ENCODE measurements around the gene MARCO.
"Not testable (repeated sequence)": the region's sequence is repeated elsewhere in the genome, so short reads cannot be mapped to it uniquely, and the experiment has no call there.

MARCO gene

DNA sequence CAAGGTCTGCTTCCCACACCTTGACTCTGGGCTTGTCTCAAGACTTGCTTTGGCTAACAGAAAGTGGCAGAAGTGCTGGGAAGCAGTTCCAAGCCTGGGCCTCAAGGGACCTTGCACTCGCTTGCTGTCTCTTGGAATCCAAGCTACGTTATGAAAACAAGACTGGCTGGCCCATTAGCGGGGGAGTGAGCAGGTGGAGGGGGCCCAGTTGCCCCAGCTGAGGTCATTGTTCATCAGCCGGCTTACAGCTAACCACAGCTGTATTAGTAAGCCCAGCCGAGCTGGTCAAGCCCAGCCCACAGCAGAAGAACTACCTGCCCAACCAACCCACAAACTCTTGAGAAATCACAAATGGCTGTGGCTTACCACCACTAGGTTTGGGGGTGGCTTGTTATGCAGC is 63.1 kb downstream of the MARCO start:
- DNase-seq (ENCODE audit: low spot score): no peak

DNA sequence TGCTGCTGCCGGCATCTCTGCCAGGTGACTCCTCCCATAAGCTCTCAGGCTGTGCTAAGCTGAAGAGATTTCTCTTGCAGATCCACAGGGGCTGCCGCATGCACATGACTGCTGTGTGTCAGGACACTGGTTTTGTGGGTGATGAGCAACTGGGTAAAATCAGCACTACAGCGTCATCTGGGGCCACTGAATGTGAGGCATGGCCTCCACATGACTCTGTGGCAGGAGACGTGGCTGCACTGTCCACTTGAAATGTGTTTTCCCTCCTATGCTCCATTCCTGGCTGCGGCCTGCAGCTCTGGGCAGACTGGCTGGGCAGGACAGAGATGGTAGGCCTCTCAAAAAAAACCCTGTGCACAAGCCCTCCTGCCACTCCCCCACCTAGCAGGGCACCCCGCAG is 63.6 kb downstream of the MARCO start:
- DNase-seq (ENCODE audit: low spot score): no peak

DNA sequence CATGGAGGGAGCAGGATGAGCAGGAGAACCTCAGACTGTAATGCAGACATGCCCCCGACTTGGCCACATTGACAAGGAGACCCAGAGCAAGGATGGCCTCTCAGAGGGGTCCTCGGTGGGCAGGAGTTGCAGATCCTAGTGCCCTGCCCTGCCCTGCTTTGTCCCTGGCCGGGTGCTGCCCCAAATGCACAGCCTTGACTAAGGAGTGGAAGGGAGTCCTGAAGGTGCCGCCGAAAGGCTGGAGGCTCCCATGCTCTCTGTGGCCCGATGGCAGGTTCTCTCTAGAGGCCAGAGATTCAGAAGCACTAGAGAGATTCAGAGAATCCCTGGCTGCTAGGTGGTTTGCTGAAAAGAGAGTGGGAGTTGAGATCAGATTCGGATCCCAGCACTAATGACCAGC is 64.4 kb downstream of the MARCO start:
- DNase-seq (ENCODE audit: low spot score): no peak

DNA sequence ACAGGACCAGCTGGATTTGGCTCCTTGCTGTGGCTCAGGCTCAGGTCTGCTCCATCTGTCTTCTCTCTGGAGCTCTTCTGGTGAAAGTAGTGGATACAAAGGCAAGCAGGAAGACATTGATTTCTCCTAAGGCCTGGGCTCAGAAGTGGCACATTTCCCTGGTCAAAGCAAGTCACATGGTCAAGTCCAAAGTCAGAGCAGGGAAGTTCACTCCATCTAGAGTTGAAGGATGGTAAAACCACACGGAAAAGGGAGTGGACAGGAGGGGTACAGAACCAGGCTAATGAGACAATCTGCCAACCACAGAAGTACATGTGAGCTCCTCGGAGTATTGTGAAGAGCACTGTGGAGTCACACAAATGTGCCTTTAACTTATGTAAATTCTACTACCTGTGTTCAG is 66.1 kb downstream of the MARCO start:
- no peak for DNase-seq (ENCODE audit: low spot score)

DNA sequence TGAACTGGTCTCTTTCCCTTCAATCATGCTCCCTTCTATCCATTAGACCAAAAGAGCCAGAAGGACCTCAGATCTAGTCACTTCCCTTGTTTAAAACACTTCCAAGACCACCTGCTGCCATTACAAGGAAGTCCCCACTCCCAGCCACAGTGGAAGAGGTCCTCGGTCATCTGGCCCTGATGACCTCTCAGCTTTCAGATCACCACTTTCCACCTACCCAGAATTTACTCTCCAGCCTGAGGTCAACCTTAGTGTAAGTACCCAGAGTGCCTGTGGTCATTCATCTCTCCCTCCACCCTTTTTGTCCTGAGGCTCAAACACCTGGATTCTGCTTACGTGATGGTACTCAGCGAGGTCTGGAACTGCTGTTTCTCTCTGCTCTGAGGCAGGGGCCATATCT is 67.1 kb downstream of the MARCO start:
- DNase-seq (ENCODE audit: low spot score): no peak

DNA sequence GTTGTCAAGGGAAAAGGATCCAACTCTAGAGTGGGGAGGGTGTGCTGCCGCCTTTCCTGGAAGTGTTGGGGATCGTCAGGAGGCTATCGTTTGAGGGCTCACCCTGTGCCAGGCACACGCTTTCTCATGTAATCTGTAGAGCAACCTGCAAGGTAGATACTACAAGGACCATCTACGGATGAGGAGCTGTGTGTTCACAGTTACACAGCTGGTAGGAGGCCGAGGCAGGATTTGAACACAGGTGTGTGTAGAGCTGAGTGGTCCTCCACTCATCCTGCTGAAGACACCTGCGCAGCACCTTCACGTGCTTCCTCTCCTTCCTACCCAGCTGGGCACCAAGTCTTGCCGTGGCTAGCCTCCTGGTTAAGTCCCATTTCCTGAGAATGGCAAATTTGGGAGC is 68.3 kb downstream of the MARCO start:
- no peak for DNase-seq (ENCODE audit: low spot score)

DNA sequence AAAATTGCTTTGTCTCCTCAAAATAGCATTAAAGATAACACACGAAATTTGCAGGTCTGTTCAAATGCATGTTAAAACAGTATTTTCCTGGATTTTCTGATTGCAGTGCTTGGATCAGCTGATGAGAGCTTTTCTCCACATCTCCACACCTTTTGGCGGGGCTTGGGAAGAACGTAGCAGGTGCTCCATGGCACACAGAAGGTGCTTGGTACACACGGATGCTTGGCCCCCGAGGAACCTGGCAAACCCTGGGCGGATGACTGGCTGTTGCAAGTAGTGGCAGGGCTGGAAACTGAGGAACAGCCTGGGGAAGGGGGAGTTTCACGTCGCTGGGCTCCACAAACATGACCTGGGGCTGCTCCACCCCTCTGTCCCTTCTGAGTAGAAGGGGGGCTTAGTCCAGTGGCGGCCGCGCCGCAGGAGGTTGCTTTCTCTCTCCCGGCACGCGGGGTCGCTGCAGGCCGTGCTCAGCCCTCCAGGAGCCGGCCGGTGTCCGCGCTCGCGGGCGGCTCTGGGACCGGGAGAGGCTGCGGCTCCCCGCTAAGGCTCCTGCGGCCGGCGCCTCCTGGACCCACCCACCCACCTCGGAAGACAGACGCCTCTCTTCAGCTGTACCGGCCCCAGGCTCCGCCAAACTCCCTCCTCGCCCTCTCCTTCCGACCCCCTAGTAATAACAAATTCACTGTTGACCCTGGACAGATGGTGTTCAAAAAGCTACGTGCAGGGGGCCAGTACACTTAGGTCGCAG is 69.3 kb downstream of the MARCO start:
- DNase-seq (ENCODE audit: low spot score): peak; percentile 29

DNA sequence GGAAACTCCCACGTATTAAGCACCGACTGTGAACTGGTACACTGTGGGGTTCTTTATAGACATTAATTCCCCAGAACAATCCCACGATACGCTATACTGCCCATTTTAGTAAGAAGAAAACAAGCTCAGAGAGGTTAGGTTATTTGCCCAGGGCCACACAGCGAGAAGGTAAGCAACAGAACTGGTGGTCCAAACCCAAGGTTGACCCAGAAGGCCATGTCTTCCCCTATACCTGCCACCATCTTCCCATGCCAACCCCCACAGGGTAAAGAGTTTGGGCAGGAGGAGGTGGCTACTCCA is 69.9 kb downstream of the MARCO start:
- no peak for DNase-seq (ENCODE audit: low spot score)

DNA sequence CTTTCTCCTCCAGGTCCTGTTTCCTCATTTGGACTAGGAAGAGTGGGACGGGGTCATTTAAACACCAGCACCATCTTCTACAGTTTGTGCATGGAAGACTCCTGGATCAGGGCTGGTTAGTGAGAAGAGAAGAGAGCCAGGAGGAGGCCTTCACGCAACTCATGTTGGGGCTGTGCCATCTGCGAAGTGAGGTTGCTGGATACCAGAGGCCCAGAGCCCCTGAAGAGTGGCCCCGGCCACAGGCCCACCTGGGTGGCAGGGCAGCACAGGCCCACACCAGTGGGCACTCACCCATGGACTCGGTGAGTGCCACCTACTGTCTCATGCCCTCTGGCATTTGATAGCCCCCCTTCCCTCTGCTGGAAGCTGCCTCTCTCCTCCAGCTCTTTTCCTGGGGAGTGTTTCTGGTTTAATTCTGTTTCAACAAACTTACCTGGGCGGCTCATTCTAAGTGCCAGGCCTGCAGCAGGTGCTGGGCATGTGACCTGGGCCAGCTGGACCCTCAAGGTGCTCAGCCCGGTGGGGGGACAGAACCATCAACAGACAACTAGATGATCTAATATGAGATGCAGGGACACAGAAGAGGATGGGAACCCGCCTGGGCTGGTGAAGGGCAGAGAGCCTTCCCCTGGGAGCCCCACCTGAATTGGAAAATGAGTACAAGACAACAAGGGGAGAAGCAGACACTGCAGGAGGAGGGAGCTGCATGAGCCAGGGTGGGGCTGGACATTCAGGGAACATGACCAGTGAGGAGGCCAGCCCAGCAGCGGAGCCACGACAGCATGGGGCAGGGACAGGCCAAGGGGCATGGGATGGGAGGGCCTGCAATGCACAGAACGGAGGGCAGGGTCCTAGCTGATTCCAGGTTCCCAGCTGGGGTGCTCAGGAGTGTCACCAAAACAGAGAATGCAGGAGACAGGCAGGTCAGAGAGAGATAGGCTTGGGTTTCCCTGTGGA is 70.6 kb downstream of the MARCO start:
- no peak for DNase-seq (ENCODE audit: low spot score)

DNA sequence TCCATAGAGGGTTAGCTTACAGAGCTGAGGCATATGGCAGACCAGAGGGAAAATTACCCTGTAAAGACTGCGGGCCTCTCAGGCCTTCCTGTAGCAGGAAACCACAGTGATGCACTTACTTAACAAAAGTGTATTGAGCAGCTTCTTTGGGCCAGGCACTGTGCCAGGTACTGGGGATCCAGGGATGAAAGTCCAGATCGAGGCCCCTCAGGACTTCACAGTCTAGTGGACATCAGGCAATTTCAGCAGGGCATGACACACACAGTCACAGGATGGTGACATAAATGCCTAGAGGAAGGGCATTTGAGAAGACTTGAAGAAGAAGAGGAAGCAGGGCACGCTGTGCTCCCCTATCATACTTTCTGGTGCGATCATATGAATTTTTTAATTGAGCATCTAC is 71.7 kb downstream of the MARCO start:
- DNase-seq (ENCODE audit: low spot score): no peak

DNA sequence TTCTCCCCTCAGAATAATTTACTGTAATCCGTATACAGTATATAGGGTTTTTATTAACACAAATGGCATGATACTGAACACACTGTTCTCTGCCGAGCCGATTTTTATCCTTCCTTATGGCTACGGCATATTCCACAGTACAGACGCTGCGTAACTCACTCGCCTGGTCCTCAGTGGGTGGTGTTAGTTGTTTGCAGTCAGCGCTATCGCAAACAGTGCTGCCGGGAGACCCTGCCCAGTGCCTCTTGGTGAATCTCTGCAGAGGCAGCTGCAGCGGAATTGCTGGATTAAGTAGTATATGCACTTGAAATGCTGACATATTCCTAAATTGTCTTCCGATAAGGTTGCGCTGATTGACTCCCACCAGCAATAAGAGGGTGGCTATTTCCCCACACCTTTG is 73.9 kb downstream of the MARCO start:
- no peak for DNase-seq (ENCODE audit: low spot score)

DNA sequence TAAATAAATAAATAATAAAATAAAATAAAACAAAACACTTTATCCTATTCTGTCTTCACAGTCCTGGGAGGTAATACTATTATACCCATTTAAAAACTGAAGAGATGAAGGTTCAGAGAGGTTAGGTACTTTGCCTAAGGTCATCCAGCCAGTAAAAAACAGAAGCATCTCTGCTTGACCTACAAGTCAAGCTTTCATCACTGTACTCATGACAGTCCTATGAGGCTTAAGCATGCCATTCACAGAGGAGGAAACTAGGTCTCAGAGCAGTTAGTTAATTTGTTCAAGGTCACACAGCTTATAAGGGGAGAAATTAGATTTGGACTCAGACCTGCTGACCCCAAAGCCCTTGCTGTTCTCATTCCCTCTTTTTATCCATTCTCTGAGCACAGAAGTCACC is 77.5 kb downstream of the MARCO start:
- no peak for DNase-seq (ENCODE audit: low spot score)

DNA sequence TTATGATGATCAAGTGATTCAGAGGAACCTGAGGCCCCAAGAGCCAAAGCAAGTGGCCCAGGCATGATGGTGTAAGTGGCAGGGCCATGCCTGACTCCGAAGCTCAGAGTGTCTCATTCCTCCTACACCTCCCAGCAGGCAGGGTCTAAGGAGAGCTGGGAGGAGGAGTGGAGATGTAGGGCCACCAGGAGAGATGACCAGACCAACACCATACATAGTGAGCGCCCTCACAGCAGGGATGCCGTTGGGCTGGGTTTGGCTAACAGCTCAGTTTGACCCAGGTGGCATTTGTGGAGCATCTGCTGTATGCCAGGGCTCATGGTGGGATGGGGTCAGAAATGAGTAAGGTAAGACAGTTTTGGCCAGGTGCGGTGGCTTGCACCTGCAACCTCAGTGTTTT is 80.7 kb downstream of the MARCO start:
- DNase-seq (ENCODE audit: low spot score): no peak

DNA sequence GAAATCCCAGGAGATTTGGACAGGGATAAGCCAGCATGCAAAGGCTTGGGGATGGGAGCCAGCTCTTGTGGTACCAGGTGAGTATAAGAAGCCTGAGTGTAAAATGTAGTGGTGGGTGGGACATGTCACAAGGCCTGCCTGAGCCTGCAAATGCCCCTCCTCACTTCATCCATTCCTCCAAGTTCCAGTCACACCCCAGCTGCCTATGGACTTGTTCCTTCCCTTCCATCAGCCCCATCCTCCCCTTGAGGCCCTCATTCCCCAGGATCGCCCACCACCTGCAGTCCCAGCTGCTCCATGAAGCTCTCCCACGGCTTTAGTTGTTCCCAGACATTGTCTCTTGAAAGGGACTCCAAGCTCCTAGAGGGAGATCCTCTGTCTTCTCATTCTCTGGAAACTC is 81.5 kb downstream of the MARCO start:
- DNase-seq (ENCODE audit: low spot score): no peak

DNA sequence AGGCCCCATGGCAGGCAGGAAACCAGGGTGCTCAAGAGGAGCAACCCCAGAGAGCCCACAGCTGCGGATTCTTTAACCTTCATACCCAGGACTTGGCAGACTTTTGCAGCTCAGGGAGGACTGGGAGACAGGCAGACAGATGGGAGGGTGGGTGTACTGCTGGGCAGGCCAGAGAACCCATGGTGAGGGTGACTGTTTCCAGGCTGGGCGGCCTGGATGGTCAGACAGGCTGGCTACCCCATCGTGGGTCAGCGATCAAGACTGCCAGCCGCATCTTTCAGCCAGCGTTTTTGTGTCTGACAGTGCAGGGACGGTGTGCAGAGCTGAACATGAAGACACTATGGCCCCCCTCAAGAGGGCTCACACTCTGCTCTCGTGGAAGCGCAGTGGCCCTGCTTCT is 82.2 kb downstream of the MARCO start:
- DNase-seq (ENCODE audit: low spot score): no peak

DNA sequence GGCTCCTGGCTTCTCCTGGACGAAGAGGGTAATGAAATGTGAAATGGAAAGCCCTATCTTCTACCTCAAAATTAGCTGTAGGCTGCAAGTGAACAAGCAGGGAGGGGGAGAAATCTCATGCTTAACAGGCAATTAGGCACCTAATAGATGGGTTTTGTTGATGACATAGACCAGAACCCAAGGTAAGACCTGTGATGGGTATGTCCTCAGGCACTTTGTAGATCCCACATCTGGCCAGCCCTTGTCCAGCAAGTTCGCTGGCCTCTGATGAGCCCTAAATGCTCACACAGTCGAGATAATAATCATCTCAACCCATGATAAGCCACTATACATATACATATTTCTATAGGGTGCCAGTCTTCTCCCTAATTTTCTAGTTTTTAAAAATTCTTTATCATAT is 82.6 kb downstream of the MARCO start:
- DNase-seq (ENCODE audit: low spot score): no peak

DNA sequence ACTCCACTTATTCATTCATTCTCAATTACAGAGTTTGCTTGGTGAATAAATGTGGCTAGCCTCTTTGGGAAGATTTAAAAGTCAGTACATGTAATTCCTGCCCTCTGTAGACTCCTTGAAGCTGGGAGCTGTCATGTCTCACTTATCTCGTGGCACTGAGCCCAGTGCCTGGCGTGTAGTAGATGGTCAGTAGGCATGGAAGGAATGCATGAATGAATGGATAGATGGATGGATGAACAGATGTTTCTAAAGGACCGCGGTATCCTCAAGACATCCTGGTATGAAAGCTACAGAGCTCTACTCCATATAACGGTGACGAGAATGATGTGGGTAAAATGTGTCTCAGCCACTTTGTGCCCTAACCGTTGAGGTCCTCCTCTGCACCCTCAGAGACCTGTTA is 83.0 kb downstream of the MARCO start:
- no peak for DNase-seq (ENCODE audit: low spot score)

DNA sequence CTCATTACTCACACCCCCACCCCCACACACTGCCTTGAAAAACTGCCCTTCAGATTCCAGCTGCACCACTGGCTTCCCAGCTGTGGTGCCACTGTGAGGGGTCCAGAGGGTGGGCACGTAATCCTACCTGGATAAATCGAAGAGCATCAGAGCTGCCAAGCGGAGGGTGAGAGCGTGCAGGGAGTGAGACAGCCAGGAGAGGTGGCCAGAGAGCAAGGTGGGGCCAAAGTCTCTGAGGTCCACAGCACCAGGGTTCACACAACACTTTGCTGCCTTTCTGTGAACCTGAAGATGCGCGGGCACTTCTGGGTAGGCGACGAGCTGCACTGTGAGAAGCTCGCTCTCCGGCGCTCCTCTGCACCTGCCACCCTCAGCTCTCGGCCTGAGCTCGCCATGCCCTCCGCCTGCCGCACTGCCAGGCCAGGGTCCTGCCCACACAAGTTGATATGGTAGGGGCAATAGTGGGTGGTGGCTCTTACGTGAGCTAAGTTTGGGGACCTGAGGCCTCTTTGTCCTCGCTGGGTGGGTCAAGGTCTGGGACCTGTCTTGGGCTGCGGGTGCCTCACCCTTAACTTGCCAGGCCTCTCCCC is 83.9 kb downstream of the MARCO start:
- DNase-seq (ENCODE audit: low spot score): no peak

DNA sequence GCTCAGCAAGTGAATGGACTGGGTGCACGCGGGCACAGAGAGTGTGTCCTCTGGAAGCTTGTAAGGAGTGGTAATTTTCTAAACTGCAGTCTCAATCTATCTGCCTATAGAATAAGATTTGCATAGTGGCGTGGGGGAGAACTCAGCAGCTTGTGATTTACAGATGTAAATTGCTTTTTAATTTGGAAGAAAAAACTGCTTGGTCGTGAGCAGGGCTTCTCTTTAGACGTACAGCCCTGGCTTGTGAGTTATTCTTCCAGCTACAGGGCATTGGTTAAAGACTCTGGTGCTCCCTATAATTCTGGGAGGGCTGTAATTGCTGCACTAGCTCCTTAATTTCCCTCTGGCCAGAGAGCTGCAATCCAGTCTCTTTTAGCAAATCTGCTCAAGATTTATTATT is 84.9 kb downstream of the MARCO start:
- no peak for DNase-seq (ENCODE audit: low spot score)

DNA sequence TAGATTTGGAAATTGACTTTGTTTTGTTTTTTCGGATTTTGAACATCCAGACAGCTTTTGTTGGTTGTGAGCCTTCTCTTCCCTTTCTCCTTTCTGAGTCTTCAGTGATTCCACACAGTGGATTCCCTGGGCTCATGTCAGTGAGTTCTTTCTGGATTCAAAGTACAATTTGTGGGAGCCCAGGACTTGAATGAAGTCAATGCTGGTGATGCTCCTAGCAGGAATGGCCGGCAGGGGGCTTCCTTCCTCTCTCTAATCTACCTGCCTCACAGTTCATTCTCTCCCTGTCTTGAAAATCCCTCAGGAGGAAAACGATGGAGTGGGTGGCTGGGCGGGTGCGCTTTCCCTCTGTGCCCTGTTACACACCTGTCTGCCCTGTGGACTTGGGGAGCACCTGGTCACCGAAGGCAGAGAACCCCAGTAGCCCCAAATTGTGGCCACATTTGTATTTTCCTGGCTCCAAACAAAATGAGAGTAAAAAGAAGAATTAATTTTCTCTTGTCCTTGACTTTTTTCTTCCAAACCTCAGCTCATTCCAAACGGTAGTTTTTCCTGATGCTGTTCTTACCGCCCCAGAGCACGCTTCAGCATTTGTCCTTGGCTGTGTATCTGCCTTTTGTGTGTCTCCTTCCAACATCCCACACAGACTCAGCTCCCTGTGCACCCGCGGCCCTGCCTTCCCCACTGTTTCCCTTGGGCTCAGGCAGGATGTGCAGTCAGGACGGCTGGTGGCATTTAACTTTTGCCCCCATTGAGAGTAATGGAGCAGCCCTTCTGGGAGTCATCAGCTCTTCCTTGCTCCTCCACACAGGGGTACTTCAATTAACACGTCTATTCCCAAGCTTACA is 86.6 kb downstream of the MARCO start:
- DNase-seq (ENCODE audit: low spot score): peak; percentile 14

DNA sequence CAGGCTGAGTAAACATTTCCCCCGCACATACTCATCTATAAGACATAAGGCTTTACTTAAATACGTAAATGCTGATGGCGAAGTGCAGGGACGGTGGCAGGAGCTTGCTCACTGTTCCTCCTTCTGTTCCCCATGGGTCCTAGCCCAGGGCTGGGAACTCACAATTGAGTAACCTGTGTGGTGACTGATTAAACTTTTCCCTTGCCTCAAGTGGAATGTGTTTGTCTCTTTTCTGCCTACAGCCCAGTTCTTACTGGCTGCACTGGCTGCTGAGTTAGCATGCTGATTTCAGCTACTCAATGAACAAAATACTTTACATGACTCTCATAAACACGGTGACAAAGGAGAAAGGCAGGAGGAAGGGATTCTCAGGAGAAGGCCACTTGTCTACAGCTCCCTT is 87.3 kb downstream of the MARCO start:
- no peak for DNase-seq (ENCODE audit: low spot score)

DNA sequence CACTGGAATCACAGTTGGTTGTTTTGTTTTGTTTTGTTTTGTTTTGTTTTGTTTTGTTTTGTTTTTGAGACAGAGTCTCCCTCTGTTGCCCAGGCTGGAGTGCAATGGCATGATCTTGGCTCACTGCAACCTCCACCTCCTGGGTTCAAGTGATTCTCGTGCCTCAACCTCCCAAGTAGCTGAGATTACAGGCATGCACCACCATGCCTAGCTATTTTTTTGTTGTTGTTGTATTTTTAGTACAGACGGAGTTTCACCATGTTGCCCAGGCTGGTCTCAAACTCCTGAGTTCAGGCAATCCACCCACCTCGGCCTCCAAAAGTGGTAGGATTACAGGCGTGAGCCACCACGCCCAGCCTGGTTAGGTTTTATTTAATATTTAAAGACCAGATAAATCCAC is 95.9 kb downstream of the MARCO start:
- DNase-seq (ENCODE audit: low spot score): not testable (repeated sequence)

Data from germinal center (tissue), 1 donor.